ENCODE data around the gene PPP1R14C.

Gene PPP1R14C

DNA sequence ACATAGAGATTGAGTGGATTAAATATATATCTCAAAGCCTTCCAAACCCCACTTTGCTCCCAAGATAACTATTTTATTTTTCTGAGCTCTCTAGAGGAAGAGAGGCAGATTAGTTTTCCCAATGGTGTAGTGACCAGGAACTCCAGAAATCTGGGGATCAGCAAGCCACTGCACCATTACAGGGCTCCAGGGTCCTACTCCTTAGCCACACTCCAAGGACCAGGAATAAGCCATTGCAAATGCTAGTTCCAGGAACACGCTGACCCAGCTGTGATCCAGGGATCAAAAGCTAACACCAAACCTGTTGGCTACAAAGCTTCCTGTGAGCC lies 128.3 kb downstream of the PPP1R14C start:
- Histone ChIP-seq H3K36me3 (ENCODE audit: insufficient read depth, low read length) (no peaks in the 10 kb centered on the region), H3K9ac (ENCODE audit: insufficient read length) (no peak overlapping the region), H3K4me3 (no peak overlapping the region), H3K27ac (no peak overlapping the region), H3K9me3 (ENCODE audit: low read depth, low read length) (no peaks in the 10 kb centered on the region)
- no peak for DNase-seq (ENCODE audit: low read depth, low spot score)
- TF ChIP-seq FOXP2 (optimal IDR thresholded peaks at IDR 0.05; ENCODE audit: control extremely low read depth, extremely low read length, insufficient read depth) = no peak
- no peak for TF ChIP-seq POLR2AphosphoS5 (IDR thresholded peaks at IDR 0.05; ENCODE audit: borderline replicate concordance, low read depth, low read length)
- TF ChIP-seq EZH2 (IDR thresholded peaks at IDR 0.05) = no peak

DNA sequence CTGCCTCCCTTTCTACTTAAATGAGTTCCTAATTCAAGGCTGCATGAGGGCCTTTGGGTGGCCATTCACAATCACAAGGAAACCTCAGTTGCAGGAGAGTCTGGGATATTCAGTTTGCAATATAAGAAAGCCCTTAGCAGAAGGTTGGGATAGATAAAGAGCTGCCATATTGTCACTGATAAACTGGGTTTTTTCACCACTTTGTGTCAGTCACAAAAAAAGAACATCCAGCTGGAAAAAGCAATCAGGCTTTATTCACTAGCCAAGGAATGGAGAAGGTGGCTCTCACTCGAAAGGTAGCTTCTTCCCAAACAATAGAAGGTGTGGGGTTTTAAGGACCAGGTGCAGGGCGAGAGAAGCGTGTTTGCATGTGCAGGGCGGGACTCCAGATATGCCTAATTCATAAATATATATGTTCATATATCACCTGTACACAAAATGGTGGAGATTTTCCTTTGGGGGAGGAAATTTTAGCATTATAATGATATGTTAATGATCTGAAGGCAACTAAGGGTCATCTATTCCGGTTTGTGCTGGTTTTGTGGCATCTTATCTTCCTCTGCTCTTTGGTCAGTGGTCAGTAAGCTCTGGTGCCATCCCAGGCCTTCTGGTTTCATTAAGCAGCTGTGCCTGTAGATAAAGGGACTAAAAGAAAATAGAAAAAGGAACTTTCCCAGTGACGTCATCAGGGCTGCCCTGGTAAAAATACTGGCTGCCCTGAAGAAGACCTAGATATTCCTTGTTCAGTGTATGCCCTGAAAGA lies 128.8 kb downstream of the PPP1R14C start:
- Histone ChIP-seq H3K36me3 (ENCODE audit: insufficient read depth, low read length) (no peaks in the 10 kb centered on the region), H3K4me3 (no peak overlapping the region), H3K9ac (ENCODE audit: insufficient read length) (no peak overlapping the region), H3K9me3 (ENCODE audit: low read depth, low read length) (no peaks in the 10 kb centered on the region), H3K27ac (no peak overlapping the region)
- no peak for TF ChIP-seq FOXP2 (optimal IDR thresholded peaks at IDR 0.05; ENCODE audit: control extremely low read depth, extremely low read length, insufficient read depth)
- no peak for TF ChIP-seq EZH2 (IDR thresholded peaks at IDR 0.05)
- TF ChIP-seq POLR2AphosphoS5 (IDR thresholded peaks at IDR 0.05; ENCODE audit: borderline replicate concordance, low read depth, low read length) = no peak
- DNase-seq (ENCODE audit: low read depth, low spot score) = no peak

DNA sequence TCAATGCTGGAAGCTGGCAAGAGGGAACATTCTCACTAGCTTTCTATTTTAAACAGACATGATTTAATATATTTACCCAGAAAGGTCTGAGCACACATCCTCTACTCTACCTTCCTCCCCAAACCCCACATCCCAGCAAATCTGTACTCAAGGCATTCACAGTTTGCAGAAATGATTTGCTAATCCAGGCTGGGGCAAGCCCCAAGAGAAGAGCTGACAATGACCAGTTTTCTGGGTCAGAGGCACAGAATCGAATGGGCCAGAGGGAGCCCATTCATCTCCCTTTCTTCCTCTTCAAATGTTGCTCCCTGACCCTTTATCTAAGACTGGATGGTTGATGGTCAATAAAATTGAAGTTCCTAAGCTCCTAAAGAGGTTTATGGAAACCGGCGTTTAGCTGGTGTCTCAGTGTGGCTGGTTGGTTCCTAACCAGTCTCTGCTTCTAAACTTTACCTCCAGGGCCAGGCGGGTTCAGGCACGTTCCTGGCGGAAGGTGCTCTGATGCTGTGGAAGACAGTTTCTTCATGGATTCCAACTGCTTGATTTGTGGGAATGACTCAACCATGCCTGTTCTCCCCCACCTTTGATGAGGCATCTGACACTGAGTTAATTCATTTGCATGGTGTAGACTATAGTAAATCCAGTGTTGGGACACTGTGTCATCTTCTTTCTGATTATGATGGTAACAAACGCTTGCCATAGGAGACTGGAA lies 129.6 kb downstream of the PPP1R14C start:
- no peak overlapping the region for H3K27ac ChIP-seq
- H3K9me3 ChIP-seq (ENCODE audit: low read depth, low read length) = no peaks in the 10 kb centered on the region
- H3K4me3 ChIP-seq = no peak overlapping the region
- no peak for DNase-seq (ENCODE audit: low read depth, low spot score)
- TF ChIP-seq EZH2 (IDR thresholded peaks at IDR 0.05) = no peak
- no peak for TF ChIP-seq FOXP2 (optimal IDR thresholded peaks at IDR 0.05; ENCODE audit: control extremely low read depth, extremely low read length, insufficient read depth)
- TF ChIP-seq POLR2AphosphoS5 (IDR thresholded peaks at IDR 0.05; ENCODE audit: borderline replicate concordance, low read depth, low read length) = no peak
- no peak overlapping the region for H3K9ac ChIP-seq (ENCODE audit: insufficient read length)
- H3K36me3 ChIP-seq (ENCODE audit: insufficient read depth, low read length) = no peaks in the 10 kb centered on the region

DNA sequence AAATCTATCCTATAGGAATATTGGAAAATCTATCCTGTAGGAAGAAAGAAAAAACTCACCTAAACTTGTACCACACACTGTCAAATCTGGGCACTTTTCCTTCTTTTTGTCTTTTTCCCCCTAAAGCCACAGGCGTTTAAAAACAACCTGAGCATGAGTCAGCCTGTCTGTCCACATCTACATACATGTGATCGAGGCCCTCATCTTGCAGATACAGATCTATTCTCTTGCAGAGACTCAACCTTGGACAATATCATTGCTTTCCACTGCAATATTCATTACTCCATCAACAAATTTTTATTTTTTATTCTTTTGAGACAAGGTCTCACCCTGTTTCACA lies 130.1 kb downstream of the PPP1R14C start:
- H3K36me3 ChIP-seq (ENCODE audit: insufficient read depth, low read length) = no peaks in the 10 kb centered on the region
- TF ChIP-seq EZH2 (IDR thresholded peaks at IDR 0.05) = no peak
- no peak for TF ChIP-seq FOXP2 (optimal IDR thresholded peaks at IDR 0.05; ENCODE audit: control extremely low read depth, extremely low read length, insufficient read depth)
- no peak for TF ChIP-seq POLR2AphosphoS5 (IDR thresholded peaks at IDR 0.05; ENCODE audit: borderline replicate concordance, low read depth, low read length)
- DNase-seq (ENCODE audit: low read depth, low spot score) = no peak
- H3K27ac ChIP-seq = no peak overlapping the region
- H3K9ac ChIP-seq (ENCODE audit: insufficient read length) = no peak overlapping the region
- no peaks in the 10 kb centered on the region for H3K9me3 ChIP-seq (ENCODE audit: low read depth, low read length)
- no peak overlapping the region for H3K4me3 ChIP-seq

DNA sequence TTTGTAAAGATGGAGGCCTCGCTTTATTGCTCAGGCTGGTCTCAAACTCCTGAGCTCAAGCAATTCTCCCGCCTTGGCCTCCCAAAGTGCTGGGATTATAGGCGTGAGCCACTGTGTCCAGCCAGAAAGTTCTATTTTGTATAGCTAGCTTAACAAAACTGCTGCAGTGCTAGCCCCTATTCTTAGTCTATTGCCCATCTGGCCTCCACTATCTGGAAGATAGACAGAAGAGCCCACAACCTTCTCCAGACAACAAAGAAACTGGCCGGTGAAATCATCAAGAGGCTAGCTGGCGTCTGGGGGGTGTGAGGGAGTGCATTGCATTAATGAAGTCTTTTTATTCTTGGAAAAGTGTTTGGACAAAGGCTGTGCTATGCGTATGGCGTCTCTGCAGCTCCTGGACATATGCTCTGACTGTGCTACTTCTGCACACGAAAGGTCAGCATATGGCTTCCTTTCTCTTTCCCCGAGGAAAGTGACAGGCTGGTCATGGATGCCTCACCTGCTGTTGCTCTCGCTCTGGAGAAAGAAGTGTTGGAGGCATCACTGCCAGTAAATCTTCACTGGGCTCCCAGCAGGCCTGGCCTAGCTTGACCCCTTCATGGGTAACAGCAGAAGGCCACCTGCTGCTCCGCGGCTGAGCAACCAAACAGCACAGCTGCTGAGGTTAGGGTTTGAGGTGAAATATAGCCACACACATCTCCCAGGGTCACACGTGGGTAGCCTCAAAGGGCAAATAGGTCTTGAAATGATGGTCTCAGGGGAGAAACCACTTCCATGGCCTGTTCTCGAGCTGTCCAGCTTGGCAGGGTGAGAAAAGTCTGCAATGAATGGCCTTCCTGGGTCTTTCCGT lies 130.8 kb downstream of the PPP1R14C start:
- Histone ChIP-seq H3K4me3 (no peak overlapping the region), H3K9ac (ENCODE audit: insufficient read length) (no peak overlapping the region), H3K27ac (no peak overlapping the region), H3K9me3 (ENCODE audit: low read depth, low read length) (no peaks in the 10 kb centered on the region), H3K36me3 (ENCODE audit: insufficient read depth, low read length) (no peaks in the 10 kb centered on the region)
- no peak for DNase-seq (ENCODE audit: low read depth, low spot score)
- TF ChIP-seq FOXP2 (optimal IDR thresholded peaks at IDR 0.05; ENCODE audit: control extremely low read depth, extremely low read length, insufficient read depth) = no peak
- TF ChIP-seq POLR2AphosphoS5 (IDR thresholded peaks at IDR 0.05; ENCODE audit: borderline replicate concordance, low read depth, low read length) = no peak
- no peak for TF ChIP-seq EZH2 (IDR thresholded peaks at IDR 0.05)

DNA sequence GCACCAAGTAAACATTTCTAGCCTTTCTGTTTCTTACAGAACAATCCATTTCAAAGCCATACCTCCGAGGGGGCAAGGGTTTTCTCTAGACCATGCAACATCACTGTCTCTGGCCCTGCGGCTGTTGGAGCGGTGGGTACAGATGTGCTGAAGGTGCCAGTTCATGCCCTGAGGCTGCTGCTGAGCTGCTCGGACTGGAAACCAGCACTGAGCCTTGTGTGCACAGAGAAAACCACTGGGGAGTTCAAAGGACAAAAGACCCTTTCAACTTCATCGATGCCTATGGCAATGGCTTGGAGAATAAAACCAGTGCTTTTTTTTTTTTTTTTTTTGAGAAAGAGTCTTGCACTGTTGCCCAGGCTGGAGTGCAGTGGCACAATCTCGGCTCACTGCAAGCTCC lies 132.6 kb downstream of the PPP1R14C start:
- TF ChIP-seq FOXP2 (optimal IDR thresholded peaks at IDR 0.05; ENCODE audit: control extremely low read depth, extremely low read length, insufficient read depth) = no peak
- TF ChIP-seq POLR2AphosphoS5 (IDR thresholded peaks at IDR 0.05; ENCODE audit: borderline replicate concordance, low read depth, low read length) = no peak
- TF ChIP-seq EZH2 (IDR thresholded peaks at IDR 0.05) = no peak
- Histone ChIP-seq H3K9ac (ENCODE audit: insufficient read length) (no peak overlapping the region), H3K36me3 (ENCODE audit: insufficient read depth, low read length) (no peaks in the 10 kb centered on the region), H3K27ac (no peak overlapping the region), H3K9me3 (ENCODE audit: low read depth, low read length) (no peaks in the 10 kb centered on the region), H3K4me3 (no peak overlapping the region)
- no peak for DNase-seq (ENCODE audit: low read depth, low spot score)

DNA sequence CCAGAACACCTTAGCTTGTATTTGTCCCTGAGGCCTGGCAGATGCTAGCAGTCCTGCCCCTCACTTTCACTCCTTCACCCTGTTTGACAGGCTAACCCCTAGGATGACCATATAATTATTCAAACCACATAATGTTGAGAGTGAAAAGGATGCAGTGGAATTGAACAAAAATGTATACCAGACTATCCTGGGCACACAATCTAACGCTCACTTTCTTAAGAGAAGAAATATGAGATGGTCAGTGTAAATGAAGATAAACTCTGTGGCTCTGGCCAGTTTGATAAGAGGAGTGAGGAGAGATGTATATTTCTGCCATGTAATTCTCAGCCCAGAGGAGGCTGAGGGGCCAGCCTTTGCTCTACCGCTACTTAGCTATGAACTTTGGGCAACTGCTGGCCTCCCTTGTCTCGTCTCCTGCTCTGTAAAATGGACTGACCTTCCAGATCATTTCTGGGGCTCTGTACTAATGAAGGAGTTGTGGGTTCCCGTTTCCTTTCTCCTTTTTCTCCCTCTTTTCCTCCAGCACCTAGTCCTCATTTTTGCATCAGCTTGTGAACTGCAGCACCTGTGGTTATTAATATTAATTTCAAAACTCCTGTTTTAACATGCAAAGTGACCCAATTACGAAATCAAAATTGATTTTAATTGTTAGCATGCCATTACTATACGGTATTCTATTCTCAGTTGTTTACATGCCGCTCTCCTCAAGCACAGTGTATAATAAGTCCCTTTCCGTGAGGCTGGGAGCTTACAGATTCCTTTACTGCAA lies 133.5 kb downstream of the PPP1R14C start:
- Histone ChIP-seq H3K4me3 (no peak overlapping the region), H3K36me3 (ENCODE audit: insufficient read depth, low read length) (no peaks in the 10 kb centered on the region), H3K27ac (no peak overlapping the region), H3K9me3 (ENCODE audit: low read depth, low read length) (no peaks in the 10 kb centered on the region), H3K9ac (ENCODE audit: insufficient read length) (no peak overlapping the region)
- DNase-seq (ENCODE audit: low read depth, low spot score) = no peak
- TF ChIP-seq FOXP2 (optimal IDR thresholded peaks at IDR 0.05; ENCODE audit: control extremely low read depth, extremely low read length, insufficient read depth) (no peak), POLR2AphosphoS5 (IDR thresholded peaks at IDR 0.05; ENCODE audit: borderline replicate concordance, low read depth, low read length) (no peak), EZH2 (IDR thresholded peaks at IDR 0.05) (no peak)

Data from SK-N-MC (cell line).